GM23338 (cell line): ENCODE data around the gene GUCY1A2. TPM values are rescaled to one million over a fixed set of nuclear protein-coding genes. Genes with fewer than 3 reads are reported as not detected.

Experiments
- ATAC-seq: fragments of 200-7000 bp; cut with Tn5 transposase; 3 replicates; pipeline ENCODE4 v1.9.1; 2020
- DNase-seq: peaks from one replicate; pipeline ENCODE4 v3.0.0-alpha.2; 2015; ENCODE audit warnings: low spot score
- H2AFZ ChIP-seq: fragments of 200-600 bp; sonication (generic); 2 replicates; pipeline ENCODE4 v1.8.0; 2016; ENCODE audit warnings: antibody characterized with exemption, mild to moderate bottlenecking, moderate library complexity
- H3F3A ChIP-seq: fragments of 200-600 bp; sonication (generic); replicated peaks from 2 replicates; pipeline ENCODE4 v1.8.0; 2017; ENCODE audit warnings: antibody characterized with exemption, mixed run types, low read depth
- H3K27ac ChIP-seq: fragments of 200-600 bp; sonication (generic); 2 replicates; pipeline ENCODE4 v1.6.1; 2016; ENCODE audit warnings: low read depth
- H3K27me3 ChIP-seq: fragments of 200-600 bp; sonication (generic); 2 replicates; pipeline ENCODE4 v1.8.0; 2016; ENCODE audit warnings: mild to moderate bottlenecking, mixed run types, moderate library complexity; ENCODE audit not compliant: insufficient read depth
- H3K36me3 ChIP-seq: fragments of 200-600 bp; sonication (generic); 2 replicates; pipeline ENCODE4 v1.8.0; 2016; ENCODE audit warnings: mild to moderate bottlenecking; ENCODE audit not compliant: insufficient read depth
- H3K4me1 ChIP-seq: fragments of 200-600 bp; sonication (generic); 2 replicates; pipeline ENCODE4 v1.8.0; 2016; ENCODE audit warnings: mild to moderate bottlenecking, moderate library complexity; ENCODE audit not compliant: insufficient read depth
- H3K4me2 ChIP-seq: fragments of 200-600 bp; sonication (generic); 2 replicates; pipeline ENCODE4 v1.7.1; 2017; ENCODE audit warnings: mixed run types
- H3K4me3 ChIP-seq: fragments of 200-600 bp; sonication (generic); 2 replicates; pipeline ENCODE4 v1.6.1; 2016; ENCODE audit warnings: mixed run types
- H3K79me2 ChIP-seq: fragments of 200-600 bp; sonication (generic); replicated peaks from 2 replicates; pipeline ENCODE4 v1.8.0; 2017; ENCODE audit warnings: mild to moderate bottlenecking; ENCODE audit not compliant: insufficient read depth
- H3K9me2 ChIP-seq: fragments of 200-600 bp; sonication (generic); 2 replicates; pipeline ENCODE4 v1.8.0; 2017; ENCODE audit not compliant: insufficient read depth
- H4K20me1 ChIP-seq: fragments of 200-600 bp; sonication (generic); replicated peaks from 2 replicates; pipeline ENCODE4 v1.8.0; 2017; ENCODE audit warnings: mild to moderate bottlenecking; ENCODE audit not compliant: insufficient read depth
- H3K27ac Mint-ChIP-seq: 2 replicates; pipeline ENCODE4 v1.8.0; 2020; ENCODE audit warnings: inconsistent platforms, mild to moderate bottlenecking, moderate library complexity, mixed read lengths
- H3K27me3 Mint-ChIP-seq: 3 replicates; pipeline ENCODE4 v1.8.0; 2022; ENCODE audit warnings: low read depth, mild to moderate bottlenecking, moderate library complexity, mixed read lengths, inconsistent platforms; ENCODE audit not compliant: insufficient read depth, poor library complexity
- H3K36me3 Mint-ChIP-seq: 3 replicates; pipeline ENCODE4 v1.8.0; 2021; ENCODE audit warnings: low read depth, mild to moderate bottlenecking, inconsistent platforms, moderate library complexity, mixed read lengths
- H3K4me1 Mint-ChIP-seq: 3 replicates; pipeline ENCODE4 v1.8.0; 2020; ENCODE audit warnings: mild to moderate bottlenecking, inconsistent platforms, mixed read lengths
- H3K4me3 Mint-ChIP-seq: 3 replicates; pipeline ENCODE4 v1.8.0; 2021; ENCODE audit warnings: moderate library complexity, mild to moderate bottlenecking, inconsistent platforms, mixed read lengths
- H3K9me3 Mint-ChIP-seq: 3 replicates; pipeline ENCODE4 v1.8.0; 2020; ENCODE audit warnings: moderate library complexity, mild to moderate bottlenecking, inconsistent platforms, mixed read lengths
- CREB1 ChIP-seq: fragments of 250-450 bp; sonication (Bioruptor Pico); IDR thresholded peaks from 2 replicates; pipeline ENCODE4 v1.5.0; 2020; ENCODE audit warnings: low read depth, mild to moderate bottlenecking, moderate library complexity
- ETS1 ChIP-seq: IDR thresholded peaks from 2 replicates; pipeline ENCODE4 v1.6.1; 2016; ENCODE audit warnings: antibody characterized with exemption
- JUNB ChIP-seq: IDR thresholded peaks from one replicate; pipeline ENCODE4 v1.6.1; 2016; ENCODE audit warnings: antibody characterized with exemption; ENCODE audit not compliant: unreplicated experiment
- POLR2AphosphoS5 ChIP-seq: IDR thresholded peaks from 2 replicates; pipeline ENCODE4 v1.6.1; 2016; ENCODE audit warnings: antibody characterized with exemption, low read depth
- STAT1 ChIP-seq: IDR thresholded peaks from one replicate; pipeline ENCODE4 v1.6.1; 2016; ENCODE audit warnings: antibody characterized with exemption; ENCODE audit not compliant: unreplicated experiment
- ZNF114 ChIP-seq: fragments of 250-450 bp; sonication (Bioruptor Pico); IDR thresholded peaks from 2 replicates; pipeline ENCODE4 v1.5.0; 2020; ENCODE audit warnings: mild to moderate bottlenecking, moderate library complexity
- ZNF331 ChIP-seq: fragments of 250-450 bp; sonication (Bioruptor Pico); IDR thresholded peaks from 2 replicates; pipeline ENCODE4 v1.5.0; 2020; ENCODE audit warnings: low read depth, mild to moderate bottlenecking, moderate library complexity
- ZNF462 ChIP-seq: fragments of 250-450 bp; sonication (Bioruptor Pico); IDR thresholded peaks from 2 replicates; pipeline ENCODE4 v1.5.0; 2020; ENCODE audit warnings: mild to moderate bottlenecking, moderate library complexity
- polyA plus RNA-seq: library from polyadenylated mRNA; unstranded; fragments of >200 nt; fragmentation: Nextera tagmentation; extraction: Ambion mirVana; gene quantifications from 2 replicates; pipeline ENCODE4 v1.2.1, GENCODE V29; 2016
- total RNA-seq: library from RNA; depleted of rRNA; stranded (reverse); fragments of >200 nt; shearing (Covaris generic); gene quantifications from 2 replicates; pipeline ENCODE4 v1.2.3, GENCODE V29; 2014

Gene GUCY1A2
- total and polyA plus RNA-seq, 2 experiments from 2014 or later, result 0.36 to 1.4 TPM

GRCh38 chr11:107009190-107009589, 9.1 kb downstream of the GUCY1A2 start (continued):
- TF ChIP-seq ZNF462 (CRISPR knock-in tag) (no peak), CREB1 (CRISPR knock-in tag) (no peak), JUNB (no peak), STAT1 (no peak)

- H3K4me3 ChIP-seq, result no peak overlapping the region
- Mint-ChIP-seq H3K27ac (no peak overlapping the region), H3K4me1 (peaks cover 7% of the 10 kb centered on the region; the same call in 2 of the 3 replicates), H3K4me3 (no peak overlapping the region), H3K9me3 (no peaks in the 10 kb centered on the region), H3K27me3 (no peaks in the 10 kb centered on the region), H3K36me3 (no peaks in the 10 kb centered on the region)
- H3K27me3 ChIP-seq, result no peaks in the 10 kb centered on the region
- H3K9me2 ChIP-seq, result no peaks in the 10 kb centered on the region
- H3K36me3 ChIP-seq, result no peaks in the 10 kb centered on the region
- ATAC-seq (no peak), DNase-seq (no peak)
- H3F3A ChIP-seq, result no peaks in the 10 kb centered on the region
- no peak overlapping the region for H2AFZ ChIP-seq
- H4K20me1 ChIP-seq, result no peaks in the 10 kb centered on the region
- peaks cover 5% of the 10 kb centered on the region; the same call in 1 of the 2 replicates for H3K4me1 ChIP-seq
- H3K4me2 ChIP-seq, result no peak overlapping the region
- H3K27ac ChIP-seq, result no peak overlapping the region
- H3K79me2 ChIP-seq, result no peaks in the 10 kb centered on the region
- TF ChIP-seq ZNF331 (CRISPR knock-in tag) (no peak), ZNF114 (CRISPR knock-in tag) (no peak), ETS1 (no peak), POLR2AphosphoS5 (no peak)
These were observed 12.0 kb downstream of the GUCY1A2 start for GRCh38 chr11:107006076-107006833.
